SK-N-SH (cell line): ENCODE measurements around the gene NFIA.

Experiments used
- GABPA ChIP-seq: IDR thresholded peaks from 2 replicates; pipeline ENCODE4 v1.4.0; 2012; ENCODE audit warnings: low read depth, mild to moderate bottlenecking
- GATA2 ChIP-seq: sonication (generic); formaldehyde crosslinking; IDR thresholded peaks from 2 replicates; pipeline ENCODE4 v1.5.0; 2020; ENCODE audit warnings: mild to moderate bottlenecking, missing genetic modification reagents
- POLR2AphosphoS5 ChIP-seq: IDR thresholded peaks from 2 replicates; pipeline ENCODE4 v1.6.1; 2012; ENCODE audit warnings: low read depth, low read length
- RAD21 ChIP-seq: IDR thresholded peaks from 2 replicates; pipeline ENCODE4 v1.6.1; 2012; ENCODE audit warnings: mild to moderate bottlenecking, low read length
- TAF1 ChIP-seq: IDR thresholded peaks from 2 replicates; pipeline ENCODE4 v1.6.1; 2012; ENCODE audit warnings: low read depth, mild to moderate bottlenecking, low read length, moderate library complexity, borderline replicate concordance
- TF ChIP-seq, protein P1 (sequence below): fragments of 200-600 bp; sonication (generic); IDR thresholded peaks from 2 replicates; pipeline ENCODE4 v1.6.1; 2017; ENCODE audit warnings: antibody characterized with exemption, mild to moderate bottlenecking, moderate library complexity

GRCh38 chr1:61067446-61068019 lies 14.8 kb upstream of the NFIA start:
- TF ChIP-seq RAD21 = no peak
- TF ChIP-seq, protein P1, sequence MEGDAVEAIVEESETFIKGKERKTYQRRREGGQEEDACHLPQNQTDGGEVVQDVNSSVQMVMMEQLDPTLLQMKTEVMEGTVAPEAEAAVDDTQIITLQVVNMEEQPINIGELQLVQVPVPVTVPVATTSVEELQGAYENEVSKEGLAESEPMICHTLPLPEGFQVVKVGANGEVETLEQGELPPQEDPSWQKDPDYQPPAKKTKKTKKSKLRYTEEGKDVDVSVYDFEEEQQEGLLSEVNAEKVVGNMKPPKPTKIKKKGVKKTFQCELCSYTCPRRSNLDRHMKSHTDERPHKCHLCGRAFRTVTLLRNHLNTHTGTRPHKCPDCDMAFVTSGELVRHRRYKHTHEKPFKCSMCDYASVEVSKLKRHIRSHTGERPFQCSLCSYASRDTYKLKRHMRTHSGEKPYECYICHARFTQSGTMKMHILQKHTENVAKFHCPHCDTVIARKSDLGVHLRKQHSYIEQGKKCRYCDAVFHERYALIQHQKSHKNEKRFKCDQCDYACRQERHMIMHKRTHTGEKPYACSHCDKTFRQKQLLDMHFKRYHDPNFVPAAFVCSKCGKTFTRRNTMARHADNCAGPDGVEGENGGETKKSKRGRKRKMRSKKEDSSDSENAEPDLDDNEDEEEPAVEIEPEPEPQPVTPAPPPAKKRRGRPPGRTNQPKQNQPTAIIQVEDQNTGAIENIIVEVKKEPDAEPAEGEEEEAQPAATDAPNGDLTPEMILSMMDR = no peak
- TF ChIP-seq TAF1 = no peak
- TF ChIP-seq GATA2 (CRISPR knock-in tag) = no peak
- no peak for TF ChIP-seq GABPA
- no peak for TF ChIP-seq POLR2AphosphoS5
